Subcutaneous adipose tissue (tissue), 4 donors: ENCODE measurements around the gene THSD7A. TPM values are rescaled to one million over a fixed set of nuclear protein-coding genes. Genes with fewer than 3 reads are reported as not detected.

Experiments used
- CTCF ChIP-seq: fragments of 450-650 bp; IDR thresholded peaks from one replicate; pipeline ENCODE4 v1.5.1; 2016; ENCODE audit warnings: low read depth, mild to moderate bottlenecking, control low read depth, antibody characterized with exemption, moderate library complexity
- total RNA-seq, 4 donors: library from RNA; depleted of rRNA; stranded (reverse); fragments of >200 nt; gene quantifications; one replicate each; pipeline ENCODE4 v1.1.0, GENCODE V29; 2016

THSD7A gene
- total RNA-seq, 4 donors from 2014 or later = 2.0 to 11.1 (median 7.4) TPM

GRCh38 chr7:11665357-11665756, 166.6 kb downstream of the THSD7A start:
- TF ChIP-seq CTCF = no peak

GRCh38 chr7:11655642-11656041, 176.4 kb downstream of the THSD7A start:
- TF ChIP-seq CTCF = no peak

- no peak for TF ChIP-seq CTCF
Measured at GRCh38 chr7:11655163-11655562, 176.8 kb downstream of the THSD7A start.

GRCh38 chr7:11650500-11650899, 181.5 kb downstream of the THSD7A start:
- TF ChIP-seq CTCF = no peak

GRCh38 chr7:11650030-11650429, 182.0 kb downstream of the THSD7A start:
- no peak for TF ChIP-seq CTCF

- TF ChIP-seq CTCF = no peak
Measured at GRCh38 chr7:11648980-11649379, 183.0 kb downstream of the THSD7A start.

- TF ChIP-seq CTCF = no peak
Measured at GRCh38 chr7:11648101-11648500, 183.9 kb downstream of the THSD7A start.
